ENCODE measurements around the gene CPD.
"Not testable (repeated sequence)": the region's sequence is repeated elsewhere in the genome, so short reads cannot be mapped to it uniquely, and the experiment has no call there.

DNA sequence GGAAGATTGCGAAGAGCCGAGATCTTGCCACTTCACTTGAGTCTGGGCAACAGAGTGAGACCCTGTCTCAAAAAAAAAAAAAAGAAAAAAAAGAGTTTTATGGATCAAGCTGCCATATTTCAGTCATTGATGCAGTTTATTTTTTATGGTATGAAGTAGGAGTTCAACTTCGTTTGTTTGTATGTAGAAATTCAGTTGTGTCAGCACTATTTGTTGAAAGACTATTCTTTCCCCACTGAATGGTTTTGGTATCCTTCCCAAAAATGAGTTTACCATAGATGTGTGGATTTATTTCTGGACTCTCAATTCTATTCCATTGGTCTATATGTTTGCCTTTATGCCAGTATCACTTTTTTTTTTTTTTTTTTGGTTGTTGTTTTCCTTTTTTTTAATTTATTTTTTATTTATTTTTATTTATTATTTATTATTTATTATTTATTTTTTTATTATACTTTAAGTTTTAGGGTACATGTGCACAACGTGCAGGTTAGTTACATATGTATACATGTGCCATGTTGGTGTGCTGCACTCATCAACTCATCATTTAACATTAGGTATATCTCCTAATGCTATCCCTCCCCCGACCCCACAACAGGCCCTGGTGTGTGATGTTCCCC lies 80.2 kb downstream of the CPD start:
- TF ChIP-seq POLR2A (IDR thresholded peaks at IDR 0.05) = not testable (repeated sequence)
- TF ChIP-seq, protein P1, sequence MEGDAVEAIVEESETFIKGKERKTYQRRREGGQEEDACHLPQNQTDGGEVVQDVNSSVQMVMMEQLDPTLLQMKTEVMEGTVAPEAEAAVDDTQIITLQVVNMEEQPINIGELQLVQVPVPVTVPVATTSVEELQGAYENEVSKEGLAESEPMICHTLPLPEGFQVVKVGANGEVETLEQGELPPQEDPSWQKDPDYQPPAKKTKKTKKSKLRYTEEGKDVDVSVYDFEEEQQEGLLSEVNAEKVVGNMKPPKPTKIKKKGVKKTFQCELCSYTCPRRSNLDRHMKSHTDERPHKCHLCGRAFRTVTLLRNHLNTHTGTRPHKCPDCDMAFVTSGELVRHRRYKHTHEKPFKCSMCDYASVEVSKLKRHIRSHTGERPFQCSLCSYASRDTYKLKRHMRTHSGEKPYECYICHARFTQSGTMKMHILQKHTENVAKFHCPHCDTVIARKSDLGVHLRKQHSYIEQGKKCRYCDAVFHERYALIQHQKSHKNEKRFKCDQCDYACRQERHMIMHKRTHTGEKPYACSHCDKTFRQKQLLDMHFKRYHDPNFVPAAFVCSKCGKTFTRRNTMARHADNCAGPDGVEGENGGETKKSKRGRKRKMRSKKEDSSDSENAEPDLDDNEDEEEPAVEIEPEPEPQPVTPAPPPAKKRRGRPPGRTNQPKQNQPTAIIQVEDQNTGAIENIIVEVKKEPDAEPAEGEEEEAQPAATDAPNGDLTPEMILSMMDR (IDR thresholded peaks at IDR 0.05 in 4 of 5, conservative IDR thresholded peaks at IDR 0.05 in 1 of 5) = not testable (repeated sequence)

Data from gastrocnemius medialis (tissue), 4 donors.